ENCODE results near the gene STRBP.

DNA sequence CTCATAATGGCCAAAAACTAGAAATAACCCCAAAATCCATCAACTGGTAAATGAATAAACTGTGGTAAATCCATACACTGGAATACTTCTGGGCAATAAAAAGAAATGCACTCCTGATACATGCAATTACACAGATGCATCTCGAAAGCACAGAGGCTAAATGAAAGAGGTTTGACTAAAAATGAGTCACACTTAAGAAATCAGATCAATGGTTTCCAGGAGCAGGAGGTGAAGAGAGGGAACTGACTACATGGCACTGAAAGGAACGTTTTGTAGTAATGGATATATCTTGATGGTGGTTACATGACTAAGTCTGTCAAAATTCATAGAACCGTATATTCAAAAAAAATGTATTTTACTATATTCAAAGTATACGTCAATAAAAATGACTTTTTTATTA, 42.4 kb downstream of the STRBP start:
- TF ChIP-seq, protein P1, sequence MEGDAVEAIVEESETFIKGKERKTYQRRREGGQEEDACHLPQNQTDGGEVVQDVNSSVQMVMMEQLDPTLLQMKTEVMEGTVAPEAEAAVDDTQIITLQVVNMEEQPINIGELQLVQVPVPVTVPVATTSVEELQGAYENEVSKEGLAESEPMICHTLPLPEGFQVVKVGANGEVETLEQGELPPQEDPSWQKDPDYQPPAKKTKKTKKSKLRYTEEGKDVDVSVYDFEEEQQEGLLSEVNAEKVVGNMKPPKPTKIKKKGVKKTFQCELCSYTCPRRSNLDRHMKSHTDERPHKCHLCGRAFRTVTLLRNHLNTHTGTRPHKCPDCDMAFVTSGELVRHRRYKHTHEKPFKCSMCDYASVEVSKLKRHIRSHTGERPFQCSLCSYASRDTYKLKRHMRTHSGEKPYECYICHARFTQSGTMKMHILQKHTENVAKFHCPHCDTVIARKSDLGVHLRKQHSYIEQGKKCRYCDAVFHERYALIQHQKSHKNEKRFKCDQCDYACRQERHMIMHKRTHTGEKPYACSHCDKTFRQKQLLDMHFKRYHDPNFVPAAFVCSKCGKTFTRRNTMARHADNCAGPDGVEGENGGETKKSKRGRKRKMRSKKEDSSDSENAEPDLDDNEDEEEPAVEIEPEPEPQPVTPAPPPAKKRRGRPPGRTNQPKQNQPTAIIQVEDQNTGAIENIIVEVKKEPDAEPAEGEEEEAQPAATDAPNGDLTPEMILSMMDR (IDR thresholded peaks at IDR 0.05), result no peak
- no peak for TF ChIP-seq POLR2A (IDR thresholded peaks at IDR 0.05)

Measured in testis (tissue), 2 donors.